NOMO-1 treated with DMSO at 0.1 percent for 48 hours (cell line): ENCODE results near the gene MAP4.

Experiments
- DNase-seq: peaks from one replicate; lab custom pipeline; 2025; ENCODE audit not compliant: unreplicated experiment; lab: John Stamatoyannopoulos, UW

The MAP4 gene

DNA sequence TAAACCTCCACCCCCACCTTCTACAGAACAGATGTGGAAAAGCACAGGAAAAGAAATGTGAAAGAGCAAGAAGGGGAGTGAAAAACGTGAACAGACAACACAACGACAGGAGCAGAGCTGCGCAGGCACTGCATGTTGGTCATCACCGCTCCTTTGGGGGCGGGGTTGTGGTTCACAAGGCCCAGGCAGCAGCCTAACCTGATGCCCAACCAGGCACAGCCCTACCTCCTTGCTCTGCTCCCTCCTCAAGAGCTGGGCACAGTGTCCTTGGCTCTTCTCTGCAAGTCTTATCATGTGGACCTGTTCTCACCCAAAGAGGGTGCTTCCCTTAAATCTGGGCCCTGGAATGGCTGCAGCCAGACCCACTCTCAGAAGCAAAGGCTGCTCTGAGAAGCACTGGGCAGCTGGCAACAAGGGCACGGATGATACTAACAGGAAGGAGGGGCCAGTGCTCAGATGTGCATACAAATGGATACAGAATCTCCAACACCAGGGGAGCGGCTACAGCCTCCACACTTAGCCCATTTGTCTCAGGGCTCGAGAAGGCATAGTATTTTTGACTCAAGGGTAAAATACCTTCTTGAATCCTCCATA lies 148.7 kb downstream of the MAP4 start:
- DNase-seq, result no peak

DNA sequence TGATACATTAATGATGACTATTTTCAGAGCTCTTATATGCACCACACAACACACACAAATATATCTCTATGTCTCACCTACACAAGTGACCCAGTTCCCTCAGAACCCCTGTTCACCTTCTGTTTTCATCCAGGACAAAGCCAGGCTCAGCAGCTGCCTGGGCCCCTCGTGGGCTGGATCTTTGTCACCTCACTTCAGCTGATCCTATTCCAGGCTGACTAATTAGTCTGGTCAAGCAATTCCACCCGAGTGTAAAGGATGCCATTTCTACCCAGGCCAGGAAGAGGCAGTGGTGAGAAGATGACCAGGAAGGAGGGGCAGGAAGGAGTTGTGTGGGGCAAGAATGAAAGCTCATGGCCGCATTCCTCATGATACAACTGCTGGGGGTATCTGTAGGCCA lies 151.0 kb downstream of the MAP4 start:
- DNase-seq, result no peak

DNA sequence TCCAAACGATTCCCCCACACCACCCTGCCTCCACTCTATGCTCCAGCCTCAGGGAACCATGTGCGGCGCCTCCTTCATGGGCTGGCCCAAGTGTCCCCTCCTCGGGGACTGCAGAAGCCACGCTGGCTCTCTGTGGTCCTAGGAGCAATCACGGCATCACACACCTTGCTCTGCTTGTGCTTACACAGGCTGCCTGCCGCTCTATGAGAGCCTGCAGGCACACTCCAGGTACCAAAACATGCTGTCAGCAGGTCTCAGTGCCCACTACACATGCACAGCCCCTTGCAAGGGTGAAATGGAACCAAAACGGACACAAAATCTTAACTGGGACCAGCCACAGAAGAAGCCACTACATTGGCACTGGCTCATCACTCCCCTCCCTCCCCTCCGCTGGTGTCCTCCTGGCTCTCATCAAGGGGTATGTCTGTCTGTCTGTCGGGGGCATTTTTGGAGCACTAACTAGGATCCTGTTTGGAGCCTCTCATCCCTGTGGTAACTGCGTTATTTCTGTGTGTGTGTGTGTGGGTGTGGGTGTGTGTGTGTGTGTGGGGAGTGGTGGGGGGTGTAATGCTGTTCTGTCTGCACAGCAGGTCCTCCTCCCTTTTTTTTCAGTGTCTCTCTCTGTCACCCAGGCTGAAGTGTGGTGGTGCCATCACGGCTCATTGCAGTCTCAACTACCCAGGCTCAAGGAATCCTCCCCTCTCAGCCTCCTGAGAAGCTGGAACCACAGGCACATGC lies 152.7 kb downstream of the MAP4 start:
- no peak for DNase-seq

DNA sequence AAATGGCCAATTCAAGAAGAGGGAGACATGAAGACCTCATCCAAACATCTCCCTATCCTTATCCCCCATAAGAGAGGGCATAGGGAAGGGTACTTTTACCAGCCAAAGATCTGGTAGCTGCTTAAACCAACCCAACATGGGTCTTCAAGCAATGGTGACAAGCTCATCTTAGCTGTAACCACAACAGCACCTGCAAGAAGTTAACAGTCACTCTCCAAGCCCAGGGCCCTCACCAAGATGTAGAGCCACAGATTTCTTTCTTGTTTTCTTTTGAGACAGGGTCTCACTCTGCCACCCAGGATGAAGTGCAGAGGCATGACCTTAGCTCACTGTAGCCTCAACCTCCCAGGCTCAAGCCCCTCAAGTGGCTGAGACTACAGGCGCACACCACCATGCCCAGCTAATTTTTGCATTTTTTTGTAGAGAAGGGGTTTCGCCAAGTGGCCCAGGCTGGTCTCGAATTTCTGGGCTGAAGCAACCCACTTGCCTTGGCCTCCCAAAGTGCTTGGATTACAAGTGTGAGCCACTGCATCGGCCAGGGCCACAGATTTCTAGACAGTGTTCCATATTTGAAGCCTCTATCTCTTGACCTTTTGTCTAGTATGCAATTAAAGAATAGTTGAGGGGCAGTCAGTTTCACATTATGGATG lies 156.1 kb downstream of the MAP4 start:
- no peak for DNase-seq

DNA sequence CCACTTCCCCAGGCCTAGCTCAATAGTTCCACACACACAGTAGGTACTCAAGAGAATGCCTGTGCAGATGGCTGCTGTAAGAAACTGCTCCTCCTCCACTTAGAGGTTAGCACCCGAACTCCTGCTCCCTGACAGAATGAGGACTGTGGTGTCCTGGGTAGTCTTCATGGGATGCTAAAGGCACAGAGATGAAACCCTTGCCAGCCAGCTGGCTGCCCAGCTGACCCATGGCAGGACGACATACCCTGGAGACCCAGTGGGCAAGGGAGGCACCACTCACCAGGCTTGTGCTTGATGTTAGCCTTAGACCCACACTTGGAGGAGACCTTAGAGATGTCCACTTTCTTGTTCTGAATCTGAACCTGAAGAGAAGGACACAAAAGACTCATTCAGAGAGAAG lies 159.1 kb downstream of the MAP4 start:
- DNase-seq, result no peak

DNA sequence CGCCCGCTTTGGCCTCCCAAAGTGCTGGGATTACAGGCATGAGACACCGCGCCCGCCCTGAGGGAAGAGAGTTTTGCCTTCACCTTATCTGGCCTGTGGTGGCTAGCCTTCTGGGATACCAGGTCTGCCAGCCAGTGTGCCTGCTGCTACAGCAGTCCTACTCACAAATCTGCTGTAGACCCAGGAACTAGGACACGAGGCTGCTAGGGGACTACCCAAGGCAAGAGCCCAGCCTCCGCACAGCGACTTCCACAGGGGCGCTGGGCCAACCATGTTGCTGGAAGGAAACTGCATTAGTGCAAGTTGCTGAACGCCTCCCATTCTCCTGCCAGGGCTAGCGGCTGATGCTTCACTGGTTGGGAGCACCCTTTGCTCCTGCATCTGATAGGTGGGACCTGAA lies 159.5 kb downstream of the MAP4 start:
- no peak for DNase-seq

DNA sequence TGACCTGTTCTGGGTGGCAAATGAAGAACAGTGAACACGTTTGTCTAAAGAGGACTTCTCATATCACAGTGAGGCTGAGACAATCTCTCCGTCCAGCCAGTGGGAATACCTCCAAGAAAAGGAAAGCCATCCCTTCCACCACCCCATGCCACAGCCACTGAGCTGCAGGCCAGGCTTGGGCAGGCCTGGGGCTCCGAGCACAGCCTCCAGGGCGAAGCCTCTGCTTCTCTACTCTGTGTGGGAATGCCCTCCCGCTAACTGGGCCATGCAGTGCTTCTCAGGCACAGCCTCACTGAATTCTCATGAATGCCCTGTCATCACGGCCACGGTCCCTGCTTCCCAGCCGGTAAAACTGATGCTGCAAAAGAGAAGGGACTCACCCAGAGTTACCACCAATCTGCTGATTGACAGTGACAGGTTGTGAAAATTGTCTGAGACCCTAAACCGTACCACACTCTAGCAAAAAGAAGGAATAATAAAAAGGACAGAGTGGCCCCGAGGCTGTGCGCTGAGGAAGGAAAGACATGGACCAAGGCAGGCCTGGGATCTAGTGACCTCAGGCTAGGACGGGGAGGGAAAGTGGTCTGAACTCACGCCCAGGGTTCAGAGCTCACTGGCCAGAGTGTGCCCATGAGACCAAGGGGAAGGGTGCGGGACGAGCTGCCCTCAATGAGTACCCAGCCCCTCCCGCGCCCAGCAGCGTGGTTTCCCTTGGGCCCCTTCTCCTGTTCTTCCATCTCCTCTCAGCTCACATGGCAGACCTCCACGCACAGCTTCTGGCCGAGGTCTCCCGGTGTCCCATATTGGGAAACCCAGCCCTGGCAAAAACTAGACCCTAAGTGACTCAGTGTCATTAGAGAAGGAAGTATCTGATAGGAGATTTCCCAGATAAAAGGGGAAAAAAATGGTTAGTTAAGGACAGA lies 160.5 kb downstream of the MAP4 start:
- no peak for DNase-seq

DNA sequence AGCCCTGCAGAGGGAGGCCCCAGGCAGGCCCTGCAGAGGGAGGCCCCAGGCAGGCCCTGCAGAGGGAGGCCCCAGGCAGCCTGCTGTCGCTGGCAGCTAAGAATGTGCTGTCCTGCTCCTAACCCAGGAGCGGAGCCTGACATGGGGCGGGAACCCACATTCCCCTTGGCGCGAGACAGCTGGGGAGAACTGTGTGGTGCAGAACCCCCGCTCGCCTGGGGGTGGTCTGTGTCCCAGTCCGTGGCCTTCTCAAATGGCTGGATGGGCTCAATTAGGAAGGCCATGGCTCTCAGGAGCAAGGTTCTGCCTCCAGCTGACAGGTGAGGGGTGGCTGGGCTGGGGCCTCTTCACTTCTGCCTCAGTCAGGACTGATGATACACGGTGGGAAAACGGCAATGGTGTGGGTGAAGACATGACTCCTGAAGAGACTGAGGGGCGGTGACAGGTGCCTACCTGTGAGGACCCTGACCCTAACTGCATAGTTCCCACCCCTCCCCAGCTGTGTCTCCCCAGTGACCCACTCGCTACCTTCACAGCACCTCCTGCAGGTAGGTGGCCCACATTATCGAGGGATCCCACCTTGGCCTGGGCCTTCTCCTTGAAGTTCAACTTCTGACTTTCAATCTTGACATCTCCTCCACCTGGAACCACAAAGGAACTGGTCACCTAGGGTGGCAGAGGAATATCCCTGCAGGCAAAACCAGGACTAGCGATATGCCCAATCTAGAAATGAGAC lies 161.3 kb downstream of the MAP4 start:
- no peak for DNase-seq

DNA sequence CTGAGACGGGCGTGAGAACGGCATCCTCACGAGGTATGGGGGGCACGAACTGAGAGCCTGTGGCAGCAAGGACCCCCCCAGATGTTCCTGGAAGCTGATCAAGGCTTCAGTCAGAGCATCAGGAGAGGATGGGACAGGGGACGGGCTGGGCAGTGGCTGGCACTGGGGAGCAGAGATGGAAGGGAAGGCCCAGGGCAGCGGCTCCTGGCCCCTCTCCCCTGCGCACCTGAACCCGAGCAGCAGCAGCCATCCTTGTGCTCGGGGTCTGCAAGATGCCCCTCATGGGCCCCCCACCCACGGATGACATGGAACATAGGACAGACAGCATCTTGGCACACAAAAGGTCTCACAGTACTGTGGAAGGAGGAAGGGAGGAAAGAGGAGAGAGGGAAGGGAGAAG lies 161.9 kb downstream of the MAP4 start:
- no peak for DNase-seq

DNA sequence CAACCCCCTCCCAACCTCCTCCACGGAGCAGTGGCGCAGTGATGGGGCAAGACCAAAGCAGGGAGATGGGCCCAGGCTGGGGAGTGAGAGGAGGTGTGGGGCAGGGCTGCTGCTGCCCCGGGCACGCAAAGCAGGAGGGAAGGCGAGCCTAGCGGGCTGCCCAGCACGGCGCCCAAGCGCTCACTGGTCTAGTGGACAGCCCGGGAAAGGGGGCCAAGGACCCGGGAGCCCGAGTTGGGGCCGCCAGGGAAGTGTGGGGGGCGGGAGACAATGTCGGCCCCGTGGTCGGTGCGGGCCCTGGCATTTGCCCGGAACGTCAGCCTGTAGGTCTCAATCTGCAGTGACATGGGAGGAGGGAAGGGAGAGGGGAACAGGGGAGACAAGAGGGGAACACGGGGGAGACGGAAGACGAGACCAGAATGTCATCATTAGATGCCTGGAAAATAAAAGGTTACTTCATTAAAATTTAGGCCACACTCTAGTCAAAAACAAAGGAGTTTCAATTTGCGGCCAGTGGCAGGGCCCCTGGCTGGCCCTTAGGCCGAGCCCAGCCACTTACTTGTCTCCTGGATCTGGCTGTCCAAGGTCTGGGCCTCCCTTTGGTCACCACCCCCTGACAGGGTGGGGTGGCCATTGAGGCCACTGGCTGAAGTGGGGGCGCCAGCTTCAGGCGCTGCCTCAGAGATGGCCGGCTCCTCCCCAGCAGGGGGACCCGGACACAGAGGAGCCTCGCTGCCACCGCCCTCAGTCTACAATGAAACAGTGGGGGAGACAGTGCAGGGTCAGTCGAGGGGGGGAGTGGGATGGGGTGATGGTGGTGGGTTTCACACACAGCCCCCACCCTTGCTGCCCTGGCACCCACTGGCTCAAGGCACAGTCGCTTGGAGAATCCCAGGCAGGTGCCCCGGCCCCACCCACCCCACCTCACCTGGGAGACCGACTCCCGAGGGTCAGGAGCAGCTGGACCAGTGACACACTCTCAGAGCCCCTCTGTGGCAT lies 163.3 kb downstream of the MAP4 start:
- no peak for DNase-seq

DNA sequence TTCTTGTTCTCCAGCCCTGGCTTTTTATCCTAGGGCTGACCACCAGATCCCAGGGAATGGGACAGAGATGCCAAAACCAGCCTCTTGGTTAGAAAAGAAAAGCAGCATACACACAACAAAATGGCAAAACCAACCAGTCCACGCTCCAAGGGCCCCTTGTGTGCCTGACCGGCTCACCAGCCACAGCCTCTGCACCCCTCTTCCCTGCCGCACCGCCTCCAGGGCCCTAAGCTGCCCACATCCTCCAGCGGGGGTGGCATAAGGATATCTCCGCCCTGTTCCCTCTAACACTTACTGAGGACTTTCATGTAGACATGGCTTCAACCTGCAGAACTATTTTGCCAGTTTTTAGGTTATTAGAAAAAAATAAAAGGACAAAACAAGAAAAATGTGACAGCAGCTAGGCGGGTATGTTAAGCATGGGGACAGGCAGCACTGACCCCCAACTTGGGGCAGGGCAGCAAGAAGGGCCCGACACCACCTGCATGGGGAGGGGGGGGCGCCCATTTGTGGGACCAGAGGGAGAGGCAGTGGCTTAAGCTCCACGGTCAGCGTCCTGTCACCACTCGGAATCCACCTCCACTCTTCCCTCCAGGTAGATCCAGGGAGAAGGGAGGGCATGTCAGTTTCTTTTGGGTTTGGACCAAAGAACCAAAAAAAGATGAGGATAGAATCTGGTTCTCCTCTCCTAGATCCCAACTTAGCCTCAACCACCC lies 164.2 kb downstream of the MAP4 start:
- no peak for DNase-seq

DNA sequence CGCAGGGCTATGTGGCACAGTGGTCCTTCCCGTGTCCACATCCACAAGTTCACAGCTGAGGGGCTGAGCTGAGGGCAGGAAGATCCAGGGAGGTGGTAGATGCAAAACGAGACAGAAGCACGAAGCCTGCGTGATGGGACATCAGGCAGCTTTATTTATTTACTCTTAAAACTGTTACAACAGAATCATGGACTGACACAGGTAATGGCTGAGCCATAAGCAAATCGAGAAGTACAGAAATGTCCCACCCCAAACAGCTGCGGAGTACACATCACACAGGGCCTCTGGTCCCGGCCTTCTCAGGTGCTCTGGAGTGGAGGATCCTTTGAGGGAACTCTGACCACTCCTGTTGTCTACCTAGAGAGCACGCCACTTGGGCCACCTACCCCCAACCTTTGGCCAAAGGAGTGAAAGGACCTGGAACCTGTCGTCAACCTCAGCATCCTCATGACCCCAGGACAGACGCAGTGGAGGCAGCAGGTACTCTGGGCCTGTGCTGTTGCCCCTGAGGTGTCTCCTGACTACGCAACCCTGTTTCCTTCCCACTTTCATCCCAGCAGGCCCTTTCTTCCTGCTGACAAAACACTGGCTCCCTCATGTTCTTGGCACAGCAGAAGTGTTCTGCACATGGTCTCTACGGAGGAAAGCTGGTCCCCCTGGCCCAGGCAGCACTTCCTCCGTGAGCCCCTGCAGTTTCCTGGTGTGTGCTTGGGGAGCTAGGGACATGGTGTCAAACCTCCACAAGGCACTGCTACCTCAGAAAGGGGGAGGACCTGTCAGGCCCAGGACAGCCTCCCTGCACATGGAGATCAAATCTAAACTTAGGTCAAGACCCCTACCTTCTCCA lies 165.4 kb downstream of the MAP4 start:
- DNase-seq, result no peak

DNA sequence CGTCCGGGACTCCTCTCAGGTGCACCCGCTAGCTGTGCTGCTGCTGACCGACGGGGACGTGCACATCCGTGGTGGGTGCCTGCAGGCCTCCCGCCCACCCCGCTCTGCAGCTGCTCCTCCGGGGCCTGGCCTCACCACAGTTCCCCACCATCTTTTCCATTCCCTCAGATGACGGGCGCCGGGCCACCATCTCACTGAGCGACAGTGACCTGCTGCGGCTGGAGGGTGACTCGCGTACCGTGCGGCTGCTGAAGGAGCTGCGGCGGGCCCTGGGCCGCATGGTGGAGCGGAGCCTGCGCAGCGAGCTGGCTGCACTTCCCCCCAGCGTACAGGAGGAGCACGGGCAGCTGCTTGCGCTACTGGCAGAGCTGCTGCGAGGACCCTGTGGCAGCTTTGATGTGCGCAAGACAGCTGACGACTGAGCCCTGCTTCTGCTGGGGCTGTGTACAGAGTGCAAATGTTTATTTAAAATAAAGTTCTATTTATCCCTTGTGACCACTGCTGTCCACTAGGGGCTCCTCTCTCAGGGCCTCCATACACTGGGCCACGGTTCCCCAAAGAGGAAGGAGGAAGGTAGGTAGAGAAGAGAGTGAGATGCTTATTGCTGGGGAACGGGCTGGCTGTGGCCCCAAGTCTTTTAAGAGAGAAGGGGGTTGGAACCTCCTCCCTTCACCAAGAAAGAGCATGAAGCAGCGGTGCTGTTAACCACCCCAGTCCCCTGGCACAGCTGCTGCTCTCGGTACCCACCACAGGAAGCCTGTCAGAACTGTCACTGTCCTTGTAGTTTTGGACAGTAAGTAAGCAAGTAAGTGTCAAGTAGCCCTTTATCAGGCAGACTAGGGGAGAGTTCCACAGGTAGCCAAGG lies 166.3 kb downstream of the MAP4 start:
- DNase-seq, result peak; percentile 26

DNA sequence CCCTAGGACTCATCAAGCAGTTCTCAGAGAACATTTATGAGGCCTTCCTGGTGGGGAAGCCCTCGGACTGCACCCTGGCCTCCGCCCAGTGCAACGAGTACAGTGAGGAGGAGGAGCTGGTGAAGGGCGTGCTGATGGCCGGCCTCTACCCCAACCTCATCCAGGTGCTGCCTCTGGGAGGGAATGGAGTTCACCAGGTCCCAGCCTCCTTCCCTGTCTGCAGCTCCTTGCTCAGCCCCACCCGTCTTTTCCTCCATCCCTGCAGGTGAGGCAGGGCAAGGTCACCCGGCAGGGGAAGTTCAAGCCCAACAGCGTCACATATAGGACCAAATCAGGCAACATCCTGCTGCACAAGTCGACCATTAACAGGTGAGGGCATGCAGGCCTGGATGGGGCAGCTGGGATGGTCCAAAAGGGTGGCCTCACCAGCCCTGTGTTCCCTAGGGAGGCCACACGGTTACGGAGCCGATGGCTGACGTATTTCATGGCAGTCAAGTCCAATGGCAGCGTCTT lies 167.0 kb downstream of the MAP4 start:
- DNase-seq, result no peak

DNA sequence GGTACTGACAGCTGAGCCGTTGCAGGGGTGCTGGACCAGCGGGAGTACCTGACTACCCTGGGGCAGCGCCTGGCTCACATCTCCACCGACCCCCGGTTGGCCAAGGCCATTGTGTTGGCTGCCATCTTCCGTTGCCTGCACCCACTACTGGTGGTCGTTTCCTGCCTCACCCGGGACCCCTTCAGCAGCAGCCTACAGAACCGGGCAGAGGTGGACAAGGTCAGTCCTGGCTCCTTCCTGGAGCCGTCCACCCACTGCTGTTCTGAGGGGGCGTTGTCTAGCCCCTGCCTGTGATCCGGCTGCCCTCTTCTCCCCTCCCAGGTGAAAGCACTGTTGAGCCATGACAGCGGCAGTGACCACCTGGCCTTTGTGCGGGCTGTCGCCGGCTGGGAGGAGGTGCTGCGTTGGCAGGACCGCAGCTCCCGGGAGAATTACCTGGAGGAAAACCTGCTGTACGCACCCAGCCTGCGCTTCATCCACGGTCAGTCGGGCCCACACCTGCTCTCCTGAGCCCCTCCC lies 167.6 kb downstream of the MAP4 start:
- DNase-seq, result no peak

DNA sequence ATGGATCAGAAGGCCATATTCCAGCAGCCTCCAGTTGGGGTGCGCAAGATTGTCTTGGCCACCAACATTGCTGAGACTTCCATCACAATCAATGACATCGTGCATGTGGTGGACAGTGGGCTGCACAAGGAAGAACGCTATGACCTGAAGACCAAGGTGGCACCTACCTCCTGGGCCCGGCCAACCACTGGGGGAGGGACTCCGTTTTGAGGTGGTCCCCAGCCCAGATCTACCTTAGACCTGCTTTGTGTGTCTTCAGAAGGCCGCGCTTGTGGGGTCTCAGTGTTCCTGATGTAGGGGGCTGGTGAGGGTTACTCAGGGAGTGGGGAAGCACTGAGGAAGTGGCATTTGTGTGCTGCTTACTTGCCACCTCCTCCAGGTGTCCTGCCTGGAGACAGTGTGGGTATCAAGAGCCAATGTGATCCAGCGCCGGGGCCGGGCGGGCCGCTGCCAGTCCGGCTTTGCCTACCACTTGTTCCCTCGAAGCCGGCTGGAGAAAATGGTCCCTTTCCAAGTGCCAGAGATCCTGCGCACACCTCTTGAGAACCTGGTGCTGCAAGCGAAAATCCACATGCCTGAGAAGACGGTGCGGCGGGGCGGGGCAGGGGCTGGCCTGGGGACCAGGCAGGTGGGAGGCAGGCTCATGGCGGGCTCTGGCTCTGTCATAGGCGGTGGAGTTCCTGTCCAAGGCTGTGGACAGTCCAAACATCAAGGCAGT lies 168.3 kb downstream of the MAP4 start:
- no peak for DNase-seq
